Astrocyte (in vitro differentiated cells and primary cell): ENCODE results near the gene TSC2.

Experiments
- CTCF ChIP-seq: IDR thresholded peaks from 2 replicates; pipeline ENCODE4 v1.5.1; 2011; ENCODE audit warnings: low read depth, mild to moderate bottlenecking, inconsistent platforms, low read length, moderate library complexity; ENCODE audit not compliant: insufficient read depth
- EZH2 ChIP-seq: IDR thresholded peaks from 2 replicates; pipeline ENCODE4 v1.6.1; 2012; ENCODE audit warnings: mild to moderate bottlenecking, low read length, inconsistent platforms; ENCODE audit not compliant: insufficient read depth

GRCh38 chr16:2121853-2122252 lies 74.1 kb downstream of the TSC2 start:
- TF ChIP-seq CTCF, result no peak
- TF ChIP-seq EZH2, result no peak
